Esophagus muscularis mucosa (tissue), 4 donors: ENCODE measurements around the gene MRAP2. TPM values are rescaled to one million over a fixed set of nuclear protein-coding genes. Genes with fewer than 3 reads are reported as not detected.
"Not testable (repeated sequence)": the region's sequence is repeated elsewhere in the genome, so short reads cannot be mapped to it uniquely, and the experiment has no call there.

Experiments
- DNase-seq: peaks from one replicate; pipeline ENCODE4 v3.0.0-alpha.2; 2017; ENCODE audit errors: extremely low spot score
- H3K27ac ChIP-seq, 4 donors: fragments of 200-600 bp; sonication (generic); replicated peaks in 1 of 4; 1 replicate in 3 of 4; 2 replicates in 1 of 4; pipeline ENCODE4 v1.5.1; 2016 to 2019; ENCODE audit warnings: mild to moderate bottlenecking in 1 of 4
- H3K27me3 ChIP-seq, 4 donors: fragments of 200-600 bp; sonication (generic); one replicate each; pipeline versions ENCODE4 v1.5.1 to v1.6.0; 2016 to 2019
- H3K36me3 ChIP-seq, 4 donors: fragments of 200-600 bp; sonication (generic); one replicate each; pipeline ENCODE4 v1.5.1; 2016 to 2019
- H3K4me1 ChIP-seq, 4 donors: fragments of 200-600 bp; sonication (generic); one replicate each; pipeline ENCODE4 v1.5.1; 2016 to 2019
- H3K4me3 ChIP-seq, 4 donors: fragments of 200-600 bp; sonication (generic); 1 replicate in 2 of 4; 2 replicates in 2 of 4; pipeline ENCODE4 v1.5.1; 2016 to 2019; ENCODE audit warnings: mild to moderate bottlenecking in 4 of 4, moderate library complexity in 1 of 4
- H3K9me3 ChIP-seq, 4 donors: fragments of 200-600 bp; sonication (generic); 1 replicate in 3 of 4; 2 replicates in 1 of 4; pipeline ENCODE4 v1.5.1; 2016 to 2019
- CTCF ChIP-seq, 3 experiments: fragments of 200-600 bp in 2 of 3; fragments of 450-650 bp in 1 of 3; sonication (generic) in 2 of 3; IDR thresholded peaks; one replicate each; pipeline ENCODE4 v1.5.1; 2017 to 2019; ENCODE audit warnings: antibody characterized with exemption in 3 of 3, mild to moderate bottlenecking in 2 of 3, moderate library complexity in 1 of 3
- EP300 ChIP-seq: sonication (generic); formaldehyde crosslinking; IDR thresholded peaks from one replicate; pipeline ENCODE4 v1.6.1; 2017; ENCODE audit warnings: antibody characterized with exemption
- POLR2A ChIP-seq: fragments of 450-650 bp; IDR thresholded peaks from one replicate; pipeline ENCODE4 v1.6.1; 2017; ENCODE audit warnings: antibody characterized with exemption, moderate library complexity, mild to moderate bottlenecking, low read depth
- POLR2AphosphoS5 ChIP-seq, 2 donors: sonication (generic); formaldehyde crosslinking; IDR thresholded peaks; one replicate each; pipeline ENCODE4 v1.6.1; 2017; ENCODE audit warnings: antibody characterized with exemption in 2 of 2
- WGBS: methylation state at CpG from one replicate; pipeline ENCODE4 v1.1.5; 2018; 5-methylcytosine and 5-hydroxymethylcytosine counted together
- intact Hi-C: fragments of 100-400 bp; cut with DNase I; formaldehyde crosslinking; loops from one replicate; pipeline ENCODE4 v1.15.1; 2023
- total RNA-seq, 4 donors: library from RNA; depleted of rRNA; stranded (reverse); fragments of >200 nt; gene quantifications; one replicate each; pipeline versions ENCODE4 v1.1.0 to v1.2.1, GENCODE V29; 2016

The MRAP2 gene
- total RNA-seq, 4 donors from 2014 or later: 0.11 to 0.32 (median 0.17) TPM; not detected in 1

GRCh38 chr6:84118191-84118590 is 84.6 kb downstream of the MRAP2 start:
- TF ChIP-seq CTCF (IDR thresholded peaks at IDR 0.05): no peak
- TF ChIP-seq POLR2A: no peak
- no peak for TF ChIP-seq POLR2AphosphoS5 (IDR thresholded peaks at IDR 0.05)
- TF ChIP-seq EP300: no peak
- DNase-seq: no peak
- Histone ChIP-seq H3K36me3 (peaks cover 0 to 3% (median 0%) of the 10 kb centered on the region in 4 donors), H3K9me3 (peaks cover 0 to 3% (median 0%) of the 10 kb centered on the region in 4 donors), H3K27me3 (no peaks in the 10 kb centered on the region), H3K4me1 (no peaks in the 10 kb centered on the region), H3K27ac (no peak overlapping the region), H3K4me3 (no peak overlapping the region)
- WGBS: 95% methylated on average over 3 of the region's 5 CpGs
- intact Hi-C loops: no loop called here

DNA sequence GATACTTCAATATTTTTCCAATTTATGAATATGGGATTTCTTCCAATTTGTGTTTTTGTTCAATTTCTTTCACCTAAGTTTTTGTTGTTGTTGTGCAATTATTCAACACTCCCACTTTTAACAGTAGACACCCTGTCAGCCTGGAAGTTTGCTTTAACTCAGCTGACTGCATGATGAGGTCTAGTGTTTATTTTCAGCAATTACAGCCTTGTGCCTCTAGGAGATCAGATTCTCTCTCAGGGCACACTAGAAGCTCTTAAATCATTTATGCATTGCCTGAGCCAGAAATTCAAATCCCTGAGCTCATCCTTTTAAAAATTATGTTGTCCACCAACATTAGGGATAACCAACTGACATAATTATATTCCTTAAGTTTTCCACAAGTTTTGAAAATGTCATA is 85.7 kb downstream of the MRAP2 start:
- no peak for DNase-seq
- Histone ChIP-seq H3K36me3 (peaks cover 0 to 8% (median 4%) of the 10 kb centered on the region in 4 donors), H3K9me3 (peaks cover 0 to 3% (median 0%) of the 10 kb centered on the region in 4 donors), H3K4me3 (no peak overlapping the region), H3K27ac (no peak overlapping the region), H3K27me3 (no peaks in the 10 kb centered on the region), H3K4me1 (no peaks in the 10 kb centered on the region)
- TF ChIP-seq EP300: no peak
- no peak for TF ChIP-seq POLR2A
- no peak for TF ChIP-seq CTCF (IDR thresholded peaks at IDR 0.05)
- no peak for TF ChIP-seq POLR2AphosphoS5 (IDR thresholded peaks at IDR 0.05)
- intact Hi-C loops: no loop called here

- 94% methylated on average over 2 of the region's 2 CpGs for WGBS
- H3K4me1 ChIP-seq: no peaks in the 10 kb centered on the region
These were observed 89.6 kb downstream of the MRAP2 start for GRCh38 chr6:84123186-84123585.

DNA sequence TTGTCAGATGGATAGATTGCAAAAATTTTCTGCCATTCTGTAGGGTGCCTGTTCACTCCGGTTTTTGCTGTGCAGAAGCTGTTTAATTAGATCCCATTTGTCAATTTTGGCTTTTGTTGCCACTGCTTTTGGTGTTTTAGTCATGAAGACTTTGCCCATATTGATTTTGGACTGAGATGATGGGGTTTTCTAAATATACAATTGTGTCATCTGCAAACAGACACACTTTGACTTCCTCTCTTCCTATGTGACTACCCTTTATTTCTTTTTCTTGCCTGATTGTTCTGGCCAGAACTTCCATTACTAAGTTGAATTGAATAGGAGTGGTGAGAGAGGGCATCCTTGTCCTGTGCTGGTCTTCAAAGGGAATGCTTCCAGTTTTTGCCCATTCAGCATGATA is 96.0 kb downstream of the MRAP2 start:
- H3K4me1 ChIP-seq, intact Hi-C loops, H3K27me3 ChIP-seq, DNase-seq, H3K27ac ChIP-seq, H3K4me3 ChIP-seq, H3K9me3 ChIP-seq: not testable (repeated sequence)
- peaks cover 10 to 30% (median 14%) of the 10 kb centered on the region in 4 donors for H3K36me3 ChIP-seq
- WGBS: 77% methylated on average over 1 of the region's 1 CpG

More at GRCh38 chr6:84123186-84123585, 89.6 kb downstream of the MRAP2 start:
- intact Hi-C loops: no loop called here
- peaks cover 3 to 23% (median 23%) of the 10 kb centered on the region in 4 donors for H3K36me3 ChIP-seq
- no peak for DNase-seq
- no peaks in the 10 kb centered on the region for H3K9me3 ChIP-seq
- no peak for TF ChIP-seq POLR2AphosphoS5 (IDR thresholded peaks at IDR 0.05)
- no peak for TF ChIP-seq POLR2A
- TF ChIP-seq CTCF (IDR thresholded peaks at IDR 0.05): no peak
- TF ChIP-seq EP300: no peak
- H3K27ac ChIP-seq: no peak overlapping the region
- no peak overlapping the region for H3K4me3 ChIP-seq
- H3K27me3 ChIP-seq: no peaks in the 10 kb centered on the region

- 96% methylated on average over 8 of the region's 9 CpGs for WGBS
- H3K4me1 ChIP-seq, H3K27ac ChIP-seq, intact Hi-C loops, DNase-seq, H3K27me3 ChIP-seq, H3K9me3 ChIP-seq, H3K4me3 ChIP-seq: not testable (repeated sequence)
- peaks cover 0 to 32% (median 6%) of the 10 kb centered on the region in 4 donors for H3K36me3 ChIP-seq
These were observed 99.8 kb downstream of the MRAP2 start for GRCh38 chr6:84133385-84133784.

DNA sequence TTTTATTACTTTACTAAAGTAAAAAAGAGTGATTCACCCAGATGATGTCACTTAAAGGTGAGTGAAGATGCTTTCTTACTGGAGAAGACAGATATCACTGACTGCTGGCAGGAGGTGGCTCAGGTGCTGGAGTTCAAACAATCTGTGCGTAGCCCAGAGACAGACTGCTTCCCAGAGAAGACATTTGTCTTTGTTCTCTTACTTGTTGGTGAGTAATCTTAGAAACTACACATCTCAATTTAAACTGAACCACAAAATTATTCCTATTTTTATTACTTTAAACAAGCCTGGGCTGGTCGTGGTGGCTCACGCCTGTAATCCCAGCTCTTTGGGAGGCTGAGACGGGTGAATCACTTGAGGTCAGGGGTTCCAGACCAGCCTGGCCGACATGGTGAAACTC is 101.7 kb downstream of the MRAP2 start:
- peaks cover 0 to 5% (median 0%) of the 10 kb centered on the region in 4 donors for H3K9me3 ChIP-seq
- H3K4me3 ChIP-seq: no peak overlapping the region
- no peak for DNase-seq
- TF ChIP-seq POLR2AphosphoS5 (IDR thresholded peaks at IDR 0.05) (no peak), POLR2A (no peak), EP300 (no peak), CTCF (IDR thresholded peaks at IDR 0.05) (no peak)
- intact Hi-C loops: no loop called here
- no peaks in the 10 kb centered on the region for H3K27me3 ChIP-seq
- WGBS: 97% methylated on average over 5 of the region's 5 CpGs
- no peak overlapping the region for H3K27ac ChIP-seq
- H3K4me1 ChIP-seq: no peaks in the 10 kb centered on the region
- peaks cover 4 to 39% (median 6%) of the 10 kb centered on the region in 4 donors for H3K36me3 ChIP-seq
